Limb (tissue), 2 donors: ENCODE results near the gene BCL2L15.

Experiments used
- DNase-seq, 2 donors: peaks; one replicate each; pipeline ENCODE4 v3.0.0-alpha.2; 2016; ENCODE audit errors: extremely low spot score in 2 of 2

The BCL2L15 gene

GRCh38 chr1:113887402-113888175, at the start of gene BCL2L15:
BCL2L15 (minus strand) TSS chr1:113887581; CDS start chr1:113887375, 206 bp downstream.
- DNase-seq, result no peak

DNA sequence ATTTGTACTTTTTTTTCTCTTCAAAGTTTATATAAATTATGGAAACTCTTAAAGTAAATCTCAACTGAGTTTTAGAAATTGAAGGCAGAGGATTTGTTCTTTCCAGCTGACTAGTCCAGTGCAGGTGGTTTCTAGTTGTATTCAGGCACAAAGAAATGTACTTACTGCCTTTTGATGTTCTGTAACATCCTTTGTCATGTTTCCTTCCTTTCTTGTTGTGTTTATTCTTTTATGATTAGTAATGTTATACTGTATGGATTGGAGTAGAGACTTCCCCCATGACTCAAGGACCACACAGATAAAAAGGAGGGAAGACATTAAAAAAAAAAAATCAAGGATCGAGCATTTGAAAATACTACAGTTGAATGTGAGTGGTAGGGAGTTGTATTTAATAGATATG, 49.8 kb upstream of the BCL2L15 start:
- DNase-seq, result no peak

GRCh38 chr1:113935970-113936369, 48.6 kb upstream of the BCL2L15 start:
- DNase-seq, result no peak

DNA sequence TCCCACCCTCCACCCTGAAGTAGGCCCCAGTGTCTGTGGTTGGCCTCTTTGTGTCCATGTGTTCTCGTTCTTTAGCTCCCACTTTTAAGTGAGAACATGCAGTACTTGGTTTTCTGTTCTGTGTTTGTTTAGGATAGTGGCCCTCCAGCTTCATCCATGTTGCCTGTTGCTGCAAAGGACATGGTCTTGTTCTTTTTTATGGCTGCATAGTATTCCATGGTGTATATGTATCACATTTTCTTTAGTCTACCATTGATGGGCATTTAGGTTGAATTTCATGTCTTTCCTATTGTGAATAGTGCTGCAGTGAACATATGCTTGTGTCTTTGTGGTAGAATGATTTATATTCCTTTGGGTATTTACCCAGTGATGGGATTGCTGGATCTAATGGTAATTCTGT, 47.8 kb upstream of the BCL2L15 start:
- DNase-seq, result no peak

DNA sequence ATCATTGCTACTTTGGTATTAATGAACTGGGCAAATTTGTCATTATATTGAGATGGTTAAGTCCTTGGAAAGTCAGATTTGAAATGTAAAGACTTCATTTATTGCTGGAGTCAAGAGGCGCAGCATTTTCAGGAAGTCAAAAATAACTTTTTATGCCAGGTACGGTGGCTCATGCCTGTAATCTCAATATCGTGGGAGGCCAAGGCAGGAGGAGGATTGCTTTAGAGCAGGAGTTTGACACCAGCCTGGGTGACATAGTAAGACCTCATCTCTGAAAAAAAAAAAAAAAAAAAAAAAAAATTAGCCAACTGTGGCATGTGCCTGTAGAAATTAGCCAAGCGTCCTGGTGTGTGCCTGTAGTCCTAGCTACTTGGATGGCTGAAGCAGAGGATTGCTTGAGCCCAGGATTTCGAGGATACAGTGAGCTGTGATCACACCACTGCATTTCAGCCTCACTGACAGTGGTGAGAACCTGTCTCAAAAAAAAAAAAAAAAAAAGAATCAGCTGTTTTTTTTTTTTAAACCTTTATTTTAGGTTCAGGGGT, 47.2 kb upstream of the BCL2L15 start:
- DNase-seq, result no peak

DNA sequence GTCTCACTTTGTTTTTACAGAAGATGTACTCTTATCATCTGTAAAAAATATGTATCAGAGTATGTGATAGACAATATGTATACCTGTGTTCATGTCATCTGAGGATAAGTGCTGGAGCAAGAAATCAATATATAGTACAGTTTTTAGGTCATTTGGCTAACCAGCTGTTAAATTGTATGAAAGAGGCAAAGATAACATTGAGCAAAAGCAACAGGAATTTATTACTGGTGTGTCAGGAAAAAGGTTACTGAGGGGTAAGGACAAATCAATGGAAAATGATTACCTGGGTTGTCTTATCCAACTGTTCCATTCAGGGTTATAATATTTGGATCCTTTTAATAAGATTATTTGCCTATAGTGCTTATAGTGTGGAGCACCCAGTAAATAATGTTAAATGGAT, 46.6 kb upstream of the BCL2L15 start:
- no peak for DNase-seq

GRCh38 chr1:113931451-113931851, 44.1 kb upstream of the BCL2L15 start:
- no peak for DNase-seq

DNA sequence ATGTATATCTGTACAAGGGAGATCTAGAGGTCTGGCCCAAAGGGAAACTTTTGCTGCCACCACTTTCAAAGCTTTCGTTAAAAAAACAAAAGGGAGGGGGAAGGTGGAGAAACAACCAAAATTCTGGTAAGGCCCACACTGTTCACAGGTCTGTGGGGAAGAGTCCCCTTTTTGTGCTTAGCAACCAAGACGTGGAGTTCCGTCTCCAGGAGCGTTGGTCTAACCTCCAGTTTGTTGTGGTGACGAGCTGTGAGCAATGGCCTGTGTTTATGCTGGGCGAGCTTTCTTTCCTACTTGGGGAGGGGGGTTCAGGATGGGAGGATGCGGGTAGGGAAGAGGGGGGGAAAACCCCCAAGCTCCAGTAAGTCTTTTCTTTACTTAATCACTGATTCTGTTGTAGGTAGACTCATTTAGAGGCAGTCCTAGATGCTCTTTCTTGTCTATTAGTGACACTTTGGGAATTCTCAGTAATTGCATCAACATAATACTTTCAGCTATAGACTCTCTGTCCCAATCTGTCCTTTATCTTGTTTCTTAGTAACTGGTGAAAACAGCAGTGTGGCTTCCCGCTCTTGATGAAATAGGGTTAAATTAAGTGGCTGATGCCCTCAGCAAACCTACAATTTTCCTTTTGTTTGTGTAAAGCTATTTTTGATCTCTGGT, 43.2 kb upstream of the BCL2L15 start:
- DNase-seq, result peak; percentile 55 to 58

DNA sequence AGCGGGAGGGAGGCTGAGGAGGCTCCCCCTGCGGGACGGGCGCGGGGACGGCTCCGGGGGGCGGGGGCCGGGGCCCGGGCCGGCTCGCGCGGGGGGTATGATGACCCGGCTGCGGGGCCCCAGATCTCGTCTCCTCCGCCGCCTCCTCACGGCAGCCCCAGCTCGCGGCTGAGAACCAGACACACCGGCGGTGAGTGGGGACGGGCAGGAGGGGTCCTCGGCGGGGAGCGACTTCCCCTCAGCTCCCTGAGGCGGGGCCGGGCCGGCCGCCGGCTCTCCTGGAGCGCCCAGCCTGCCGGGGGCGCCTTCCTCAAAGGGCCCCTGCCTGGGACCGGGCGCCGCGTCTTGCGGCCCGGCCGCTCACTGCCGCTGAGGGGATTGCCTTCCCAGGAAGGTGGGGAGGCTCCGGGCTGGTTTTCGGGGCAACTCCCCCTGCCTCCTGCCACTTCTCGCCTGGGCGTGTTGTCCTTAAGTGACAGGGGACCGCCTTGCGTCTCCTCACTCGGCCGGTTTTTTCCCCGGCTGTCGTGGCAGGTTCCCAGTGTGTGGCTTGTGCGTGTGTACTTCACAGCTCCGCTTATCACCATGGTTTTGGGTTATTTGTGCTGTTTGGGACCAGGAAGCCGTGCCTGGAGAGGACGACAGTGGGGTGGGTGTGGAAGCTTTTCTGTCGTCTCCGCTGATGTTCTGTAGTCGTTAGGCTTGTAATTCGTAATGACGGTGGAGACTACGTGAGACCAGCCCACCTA, 42.5 kb upstream of the BCL2L15 start:
- DNase-seq, result peak in 1 of 2 donors; percentile 15

DNA sequence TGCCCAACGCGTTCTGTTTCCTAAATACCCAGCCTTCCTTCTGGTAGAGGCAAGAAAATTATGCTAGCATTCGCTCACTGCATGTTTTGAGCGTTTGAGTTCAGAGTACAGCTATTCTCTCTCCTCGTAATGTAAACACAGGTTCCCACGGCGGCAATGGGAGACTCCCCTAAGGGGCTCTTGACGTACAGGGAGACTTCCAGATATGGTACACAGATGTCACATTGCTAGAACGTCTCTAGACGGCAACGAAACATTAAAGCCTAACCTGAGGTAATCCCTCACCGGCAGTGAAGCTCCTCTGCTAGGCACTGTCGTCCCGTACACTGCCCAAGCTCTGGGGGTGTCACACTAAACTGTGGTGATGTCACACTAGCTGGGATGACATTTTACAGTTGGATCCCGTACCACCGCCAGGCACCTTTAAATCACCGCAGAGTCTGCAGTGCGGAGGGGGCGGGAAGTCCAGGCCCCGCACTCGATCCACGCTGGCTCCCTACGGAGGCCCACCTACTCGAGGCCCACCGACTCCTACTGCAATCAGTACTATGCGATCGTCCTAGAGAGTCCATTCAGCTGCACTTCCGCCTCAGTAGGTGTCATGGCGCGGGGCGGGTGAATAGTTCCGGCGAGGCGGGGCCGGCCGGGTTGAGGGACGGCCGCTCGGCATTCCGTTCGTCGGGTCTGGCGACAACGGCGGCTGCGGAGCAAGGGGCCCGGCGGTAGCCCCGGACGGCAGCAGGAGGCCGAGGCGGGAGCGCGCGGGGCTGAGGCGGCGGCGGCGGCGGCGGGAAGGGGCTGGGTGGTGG, 41.8 kb upstream of the BCL2L15 start, which contains the start of gene HIPK1:
Gene HIPK1, plus strand, starts transcription at position 384 of the 809 bp plus-strand sequence.
- DNase-seq, result peak; percentile 96 to 97

DNA sequence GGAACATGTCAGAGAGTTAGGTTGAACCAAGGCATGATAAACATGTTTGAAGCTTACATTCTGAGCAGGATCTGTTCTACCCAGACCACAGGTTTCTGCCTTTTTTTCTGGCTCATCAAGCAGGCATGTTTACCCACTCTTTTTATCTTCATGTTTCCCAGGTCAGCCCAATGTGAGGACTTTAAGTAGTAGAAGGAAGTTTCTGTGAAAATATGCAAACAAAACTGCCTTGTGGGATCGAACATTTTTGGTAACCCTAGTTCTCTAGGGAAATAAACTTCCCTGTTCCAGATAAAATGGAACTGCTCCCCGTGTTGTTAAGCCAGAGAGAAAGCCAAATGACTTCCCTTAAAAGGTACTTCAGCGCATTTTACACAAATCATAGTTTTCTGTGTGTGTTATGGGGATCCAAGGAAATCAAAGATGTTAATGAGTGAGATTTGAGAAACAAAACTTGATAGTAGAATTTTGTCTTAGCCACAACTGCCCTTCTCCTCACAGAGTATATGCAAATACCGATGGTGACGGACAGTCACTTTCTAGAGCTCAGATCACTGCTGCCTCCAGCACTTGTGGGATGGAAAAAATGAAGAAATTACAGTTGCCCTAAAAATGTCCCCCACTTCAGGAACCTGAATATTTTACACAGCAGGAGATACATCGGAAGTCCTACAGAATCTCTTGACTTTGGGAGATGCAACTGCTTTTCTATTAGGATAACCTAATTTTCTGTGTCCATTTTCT, 41.0 kb upstream of the BCL2L15 start:
- DNase-seq, result no peak

- no peak for DNase-seq
Observed at GRCh38 chr1:113924473-113924872, 37.1 kb upstream of the BCL2L15 start.

DNA sequence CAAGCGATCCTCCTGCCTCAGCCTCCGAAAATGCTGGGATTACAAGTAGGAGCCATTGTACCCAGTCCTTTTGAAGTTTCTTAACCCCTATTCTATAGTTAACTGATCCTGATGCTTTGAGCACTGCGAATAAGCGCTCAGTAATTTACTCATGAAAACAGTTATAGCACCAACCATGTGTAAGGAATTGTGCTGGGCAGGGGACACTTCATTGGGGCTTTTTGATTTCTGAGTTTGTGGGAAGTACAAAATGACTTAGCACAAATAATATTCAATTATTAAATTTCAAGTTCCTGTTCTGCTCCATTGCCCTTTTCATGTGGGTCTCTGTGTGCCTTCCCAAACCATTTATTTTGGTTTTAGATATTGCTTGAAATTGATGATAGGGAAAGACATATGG, 35.6 kb upstream of the BCL2L15 start:
- DNase-seq, result no peak

DNA sequence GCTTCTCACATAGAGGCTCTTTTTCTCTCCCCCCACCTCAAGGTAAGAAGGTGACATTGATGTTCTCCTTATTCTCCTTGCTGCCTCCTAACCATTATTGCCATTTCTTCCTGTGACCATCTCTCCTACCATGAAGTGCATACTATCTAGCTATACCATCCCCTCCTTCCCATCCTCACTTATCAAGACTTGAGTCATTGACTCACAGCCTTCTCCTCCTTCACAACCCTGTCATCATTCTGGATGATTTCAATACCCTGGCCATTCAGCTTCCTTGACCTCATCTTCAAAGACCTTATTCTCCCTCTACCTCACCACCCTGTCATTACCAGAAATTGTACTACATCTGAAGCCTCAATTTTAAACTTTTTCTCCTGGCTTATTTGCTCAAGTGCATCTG, 30.9 kb upstream of the BCL2L15 start:
- no peak for DNase-seq

DNA sequence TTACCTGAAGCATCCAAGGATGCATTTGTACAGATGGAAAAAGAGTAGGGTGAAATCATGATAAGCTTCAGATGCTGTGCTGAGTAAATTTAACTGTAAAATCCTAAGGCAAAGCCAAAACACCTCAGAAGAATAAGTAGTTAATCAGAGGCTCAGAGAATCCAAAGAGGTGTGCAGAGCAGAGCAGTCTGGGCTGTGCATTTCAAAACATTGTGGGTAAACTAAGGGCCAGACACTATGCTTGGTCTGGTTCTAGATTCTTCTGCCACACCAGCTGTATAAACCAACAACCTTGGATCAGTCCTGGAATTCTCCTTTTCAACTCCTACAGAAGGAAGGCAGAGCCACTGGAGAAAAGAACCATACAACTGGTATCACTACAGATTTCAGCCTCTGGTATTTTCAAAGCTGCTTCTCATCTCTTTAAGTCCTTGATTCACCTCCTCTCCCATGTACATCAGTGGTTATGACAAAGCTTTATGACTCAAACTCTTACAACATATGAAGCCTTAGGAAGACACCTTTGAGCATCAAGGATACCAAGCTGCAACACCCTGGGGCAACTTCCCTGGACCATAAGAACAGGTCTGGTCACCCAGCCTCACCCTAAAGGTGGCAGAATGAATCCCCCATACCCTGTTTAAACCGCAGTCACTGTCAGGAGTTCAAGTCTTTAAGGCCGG, 30.2 kb upstream of the BCL2L15 start:
- no peak for DNase-seq

DNA sequence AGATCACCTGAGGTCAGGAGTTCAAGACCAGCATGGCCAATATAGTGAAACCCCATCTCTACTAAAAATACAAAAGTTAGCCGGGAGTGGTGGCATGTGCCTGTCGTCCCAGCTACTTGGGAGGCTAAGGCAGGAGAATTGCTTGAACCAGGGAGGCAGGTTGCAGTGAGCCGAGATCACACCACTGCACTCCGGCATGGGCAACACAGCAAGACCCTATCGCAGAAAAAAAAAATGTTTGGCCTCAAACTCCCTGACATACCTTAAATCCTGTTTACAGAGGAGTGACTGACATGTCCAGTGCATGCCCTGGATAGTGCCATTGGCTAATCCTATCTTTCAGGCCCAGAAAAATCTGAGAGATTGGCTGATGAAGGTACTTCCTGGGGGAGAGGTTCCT, 29.6 kb upstream of the BCL2L15 start:
- DNase-seq, result no peak

DNA sequence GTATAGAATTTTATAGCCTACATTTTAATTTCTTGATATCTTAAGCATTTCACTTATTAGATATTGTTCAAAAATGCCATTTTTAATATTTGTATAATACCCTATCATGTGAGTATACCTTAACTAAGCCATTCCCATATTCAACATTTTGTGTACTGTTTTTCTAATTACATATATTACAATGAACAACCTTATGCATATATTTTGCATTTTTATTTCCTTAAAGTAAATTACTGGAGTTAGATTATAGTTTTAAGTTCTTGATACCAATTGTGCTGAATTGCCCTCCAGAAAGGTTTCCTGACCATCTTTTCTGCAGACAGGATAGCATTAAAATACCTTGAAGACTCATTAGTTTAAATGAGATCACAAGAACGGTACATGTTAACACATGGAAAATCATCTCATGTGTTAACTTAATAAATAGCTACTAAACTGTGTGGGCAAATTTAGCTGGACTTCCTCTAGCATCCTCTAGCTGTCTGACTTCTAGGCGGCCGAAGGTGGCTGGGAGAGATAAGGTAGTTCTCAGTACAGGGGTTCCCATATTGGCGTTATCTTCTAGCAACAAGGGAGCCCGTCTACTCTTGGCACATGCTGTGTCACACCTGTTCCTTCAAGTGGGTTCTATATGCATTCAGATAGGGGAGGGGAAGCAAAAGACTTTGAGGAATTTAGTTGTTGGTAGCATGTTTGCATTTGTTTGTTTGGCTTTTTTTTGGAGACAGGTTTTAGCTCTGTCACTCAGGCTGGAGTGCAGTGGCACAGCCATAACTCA, 26.7 kb upstream of the BCL2L15 start:
- no peak for DNase-seq

GRCh38 chr1:113913312-113913668, 25.9 kb upstream of the BCL2L15 start:
- DNase-seq, result no peak
